Activated CD8-positive, alpha-beta memory T cell treated with anti-CD3 and anti-CD28 coated beads, Interleukin-2, amount 10 ng/mL, durations not matched to agents 7 days and 5 days (primary cell): ENCODE data around the gene FITM2. TPM values are rescaled to one million over a fixed set of nuclear protein-coding genes. Genes with fewer than 3 reads are reported as not detected.

ENCODE experiments used
- ATAC-seq: fragments of 150-1000 bp; cut with Tn5 transposase; one replicate; pipeline ENCODE4 v1.10.0; 2021; ENCODE audit warnings: moderate library complexity
- CTCF ChIA-PET: fragments of 350-600 bp; sonication (Branson Sonifier 250); formaldehyde crosslinking; loops from one replicate; lab custom pipeline; 2021; ENCODE audit warnings: antibody characterized with exemption; lab: Charles Lee
- DNase-seq: peaks from one replicate; pipeline ENCODE4 v3.0.0-alpha.2; 2020
- H3K27ac Mint-ChIP-seq: one replicate; pipeline ENCODE4 v1.8.0; 2021; ENCODE audit warnings: mild to moderate bottlenecking, mixed read lengths
- H3K27me3 Mint-ChIP-seq: one replicate; pipeline ENCODE4 v1.8.0; 2021; ENCODE audit warnings: mixed read lengths
- H3K36me3 Mint-ChIP-seq: one replicate; pipeline ENCODE4 v1.8.0; 2021; ENCODE audit warnings: mild to moderate bottlenecking, mixed read lengths
- H3K4me1 Mint-ChIP-seq: one replicate; pipeline ENCODE4 v1.8.0; 2021; ENCODE audit warnings: mixed read lengths
- H3K4me3 Mint-ChIP-seq: one replicate; pipeline ENCODE4 v1.8.0; 2021; ENCODE audit warnings: mild to moderate bottlenecking, moderate library complexity, mixed read lengths
- H3K9me3 Mint-ChIP-seq: one replicate; pipeline ENCODE4 v1.8.0; 2022; ENCODE audit warnings: low read depth, mixed read lengths
- total RNA-seq, 2 experiments: library from RNA; stranded (reverse); gene quantifications; one replicate each; pipeline ENCODE4 v1.2.3, GENCODE V29; 2021

The FITM2 gene
- total RNA-seq, 2 experiments from 2014 or later, result 2.4 to 2.5 TPM

DNA sequence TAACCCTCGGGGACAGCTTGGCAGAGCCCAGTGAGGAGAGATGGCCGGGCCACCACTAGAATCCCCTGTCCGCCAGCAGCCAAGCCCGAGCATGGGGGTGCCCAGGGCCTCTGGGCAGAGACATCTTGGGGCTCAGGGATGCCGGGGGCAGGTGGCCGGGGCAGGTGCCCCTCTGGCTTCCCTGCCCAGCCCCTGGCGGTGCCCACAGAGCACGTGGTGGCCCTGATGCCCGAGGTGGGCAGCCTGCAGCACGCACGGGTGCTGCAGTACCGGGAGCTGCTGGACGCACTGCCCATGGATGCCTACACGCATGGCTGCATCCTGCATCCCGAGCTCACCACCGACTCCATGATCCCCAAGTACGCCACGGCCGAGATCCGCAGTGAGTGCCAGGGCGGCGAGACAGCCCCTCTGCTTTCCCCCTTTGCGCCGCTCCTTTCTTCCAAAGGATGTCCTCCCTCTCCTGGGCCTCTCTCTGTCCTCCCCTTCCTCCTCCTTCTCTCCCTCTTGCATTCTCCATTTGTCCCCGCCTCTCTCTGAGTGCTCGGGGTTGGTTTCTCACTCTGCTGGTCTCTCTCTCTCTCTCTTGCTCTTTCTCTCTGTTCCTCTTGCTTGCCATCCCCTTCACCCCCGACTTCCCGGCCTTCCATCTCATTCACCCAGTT is 52.6 kb downstream of the FITM2 start:
- Mint-ChIP-seq H3K9me3 (no peaks in the 10 kb centered on the region), H3K27ac (no peak overlapping the region), H3K36me3 (no peaks in the 10 kb centered on the region), H3K4me1 (no peaks in the 10 kb centered on the region), H3K4me3 (no peak overlapping the region), H3K27me3 (no peaks in the 10 kb centered on the region)
- ATAC-seq (no peak), DNase-seq (no peak)
- CTCF ChIA-PET, result no interaction called here

DNA sequence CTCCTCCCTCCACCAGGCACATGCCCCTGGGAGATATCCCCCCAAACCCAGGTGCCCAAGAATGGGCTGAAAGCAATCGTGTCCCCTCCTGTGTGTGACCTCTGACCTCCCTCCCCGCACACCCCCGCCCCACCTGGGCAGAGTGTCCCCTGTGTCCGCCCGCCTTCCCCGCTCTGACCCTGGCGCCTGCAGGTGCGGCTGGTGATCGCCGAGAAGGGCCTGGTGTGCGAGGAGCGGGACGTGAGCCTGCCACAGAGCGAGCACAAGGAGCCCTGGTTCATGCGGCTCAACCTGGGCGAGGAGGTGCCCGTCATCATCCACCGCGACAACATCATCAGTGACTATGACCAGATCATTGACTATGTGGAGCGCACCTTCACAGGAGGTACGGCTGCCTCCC is 54.0 kb downstream of the FITM2 start:
- Mint-ChIP-seq H3K27me3 (no peaks in the 10 kb centered on the region), H3K4me1 (no peaks in the 10 kb centered on the region), H3K4me3 (no peak overlapping the region), H3K9me3 (no peaks in the 10 kb centered on the region), H3K27ac (no peak overlapping the region), H3K36me3 (no peaks in the 10 kb centered on the region)
- CTCF ChIA-PET, result no interaction called here
- ATAC-seq (no peak), DNase-seq (no peak)

DNA sequence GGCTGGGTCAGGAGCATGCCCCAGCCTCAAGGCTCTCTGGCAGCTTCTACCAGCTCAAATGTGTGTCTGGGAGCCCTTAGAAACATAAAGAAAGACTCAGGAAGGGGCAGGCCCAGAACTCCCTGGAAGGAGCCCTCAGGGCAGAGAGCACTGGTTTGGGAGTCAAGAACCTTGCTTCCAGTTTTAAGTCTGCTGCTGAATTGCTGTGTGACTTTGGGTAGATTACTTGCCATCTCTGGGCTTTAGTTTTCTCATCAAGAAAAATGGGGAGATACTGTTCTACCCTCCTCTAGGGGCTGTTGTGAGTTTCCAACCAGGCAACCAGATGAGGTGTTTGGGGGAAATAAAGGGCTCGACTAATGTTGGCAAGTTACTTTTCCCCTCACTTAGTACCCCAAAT is 55.1 kb downstream of the FITM2 start:
- CTCF ChIA-PET, result no interaction called here
- ATAC-seq (no peak), DNase-seq (no peak)
- H3K36me3 Mint-ChIP-seq, result no peaks in the 10 kb centered on the region
- no peaks in the 10 kb centered on the region for H3K4me1 Mint-ChIP-seq
- no peak overlapping the region for H3K4me3 Mint-ChIP-seq
- H3K9me3 Mint-ChIP-seq, result no peaks in the 10 kb centered on the region
- H3K27ac Mint-ChIP-seq, result no peak overlapping the region
- no peaks in the 10 kb centered on the region for H3K27me3 Mint-ChIP-seq

DNA sequence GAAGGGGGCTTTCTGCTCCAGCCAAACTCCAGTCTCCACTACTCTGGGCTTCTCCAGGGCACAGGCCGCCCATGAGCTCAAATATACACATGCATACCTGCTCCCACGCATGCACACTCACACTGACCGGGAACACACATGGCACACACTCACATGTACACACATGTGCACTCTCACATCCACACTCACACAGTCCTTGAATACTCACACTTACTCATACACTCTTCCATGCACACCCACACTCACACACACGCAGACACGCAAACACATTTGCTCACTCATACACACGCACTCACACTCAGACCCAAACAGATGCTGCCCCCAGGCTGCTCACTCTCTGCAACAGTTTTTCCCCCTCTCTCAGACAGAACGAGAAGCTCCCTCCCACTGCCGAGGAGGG is 56.9 kb downstream of the FITM2 start:
- no peak for DNase-seq
- Mint-ChIP-seq H3K27me3 (peaks cover under 1% of the 10 kb centered on the region), H3K27ac (no peak overlapping the region), H3K4me3 (no peak overlapping the region), H3K36me3 (no peaks in the 10 kb centered on the region), H3K9me3 (no peaks in the 10 kb centered on the region), H3K4me1 (no peaks in the 10 kb centered on the region)
- no peak for ATAC-seq
- CTCF ChIA-PET, result no interaction called here

DNA sequence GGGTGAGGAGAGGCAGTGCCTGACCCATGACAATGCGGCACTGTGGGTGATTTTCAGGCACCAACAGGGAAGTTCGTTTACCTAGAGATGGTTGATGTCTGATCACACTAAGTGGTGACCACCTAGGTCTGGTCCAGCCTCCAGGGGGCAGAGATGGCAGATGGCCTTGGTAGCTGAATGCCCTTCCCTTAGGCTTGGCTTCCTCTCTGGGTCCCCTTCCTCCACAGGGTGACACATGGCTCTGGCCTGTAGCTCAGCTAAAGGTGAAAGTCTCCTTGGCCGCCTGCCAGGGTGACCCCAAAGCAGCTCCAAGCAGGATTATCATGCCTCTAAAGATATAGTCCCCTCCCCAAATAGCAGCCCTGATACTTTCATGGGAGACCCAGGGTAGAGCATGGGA is 57.5 kb downstream of the FITM2 start:
- CTCF ChIA-PET, result no interaction called here
- ATAC-seq, result no peak
- DNase-seq, result no peak
- Mint-ChIP-seq H3K36me3 (no peaks in the 10 kb centered on the region), H3K9me3 (no peaks in the 10 kb centered on the region), H3K27ac (no peak overlapping the region), H3K27me3 (peaks cover 6% of the 10 kb centered on the region), H3K4me1 (no peaks in the 10 kb centered on the region), H3K4me3 (no peak overlapping the region)

Other genes with a start within 250 kb of the FITM2 start
- gene JPH2, start 124.0 kb downstream of the FITM2 start, total RNA-seq, result not detected
- 10 to 100 TPM; 22.9 to 30.5 TPM for gene OSER1, start 100.4 kb downstream of the FITM2 start, total RNA-seq
- gene GDAP1L1, start 63.9 kb downstream of the FITM2 start, total RNA-seq, result not detected
- not detected for gene R3HDML, start 25.8 kb upstream of the FITM2 start, total RNA-seq
- not detected for gene HNF4A, start 44.5 kb upstream of the FITM2 start, total RNA-seq
- gene TTPAL, start 164.7 kb upstream of the FITM2 start, total RNA-seq, result 10 to 100 TPM; 16.5 to 23.9 TPM
- 10 to 100 TPM; 50.1 to 64.6 TPM for gene SERINC3, start 210.9 kb upstream of the FITM2 start, total RNA-seq